Astrocyte (in vitro differentiated cells and primary cell): ENCODE results near the gene GRAMD4. TPM values are rescaled to one million over a fixed set of nuclear protein-coding genes. Genes with fewer than 3 reads are reported as not detected.

Experiments
- DNase-seq: peaks from one replicate; pipeline ENCODE4 v3.0.0-alpha.2; 2010; ENCODE audit warnings: low read depth
- FAIRE-seq: peaks from 2 replicates; lab custom pipeline; 2011; peaks lifted over from hg19 to GRCh38; lab: Jason Lieb, UNC
- H2AFZ ChIP-seq: 2 replicates; pipeline ENCODE4 v1.6.0; 2012; ENCODE audit warnings: low read depth, low read length, inconsistent platforms
- H3K27ac ChIP-seq: 2 replicates; pipeline ENCODE4 v1.5.1; 2011; ENCODE audit warnings: low read depth, low read length, inconsistent platforms
- H3K27me3 ChIP-seq: 2 replicates; pipeline ENCODE4 v1.6.0; 2011; ENCODE audit warnings: low read length, inconsistent platforms; ENCODE audit not compliant: insufficient read depth
- H3K36me3 ChIP-seq: 2 replicates; pipeline ENCODE4 v1.5.1; 2011; ENCODE audit warnings: low read length, inconsistent platforms; ENCODE audit not compliant: insufficient read depth
- H3K4me1 ChIP-seq: 2 replicates; pipeline ENCODE4 v1.5.1; 2011; ENCODE audit warnings: low read length, inconsistent platforms; ENCODE audit not compliant: insufficient read depth
- H3K4me2 ChIP-seq: 2 replicates; pipeline ENCODE4 v1.6.0; 2012; ENCODE audit warnings: low read length, inconsistent platforms
- H3K4me3 ChIP-seq: 2 replicates; pipeline ENCODE4 v1.5.1; 2011; ENCODE audit warnings: low read depth, mild to moderate bottlenecking, low read length, inconsistent platforms; ENCODE audit not compliant: insufficient read depth
- H3K79me2 ChIP-seq: 2 replicates; pipeline ENCODE4 v1.6.0; 2012; ENCODE audit warnings: mild to moderate bottlenecking, low read length, inconsistent platforms; ENCODE audit not compliant: insufficient read depth
- H3K9ac ChIP-seq: 2 replicates; pipeline ENCODE4 v1.6.0; 2012; ENCODE audit warnings: mild to moderate bottlenecking, low read length, inconsistent platforms
- H3K9me3 ChIP-seq: 2 replicates; pipeline ENCODE4 v1.5.1; 2012; ENCODE audit warnings: low read depth, mild to moderate bottlenecking, low read length, inconsistent platforms; ENCODE audit not compliant: insufficient read depth
- H4K20me1 ChIP-seq: 2 replicates; pipeline ENCODE4 v1.6.0; 2012; ENCODE audit warnings: low read length, inconsistent platforms; ENCODE audit not compliant: insufficient read depth
- H3K27ac Mint-ChIP-seq: one replicate; pipeline ENCODE4 v1.8.0; 2021; ENCODE audit warnings: mild to moderate bottlenecking, mixed read lengths; ENCODE audit not compliant: unreplicated experiment
- H3K27me3 Mint-ChIP-seq: one replicate; pipeline ENCODE4 v1.8.0; 2021; ENCODE audit warnings: low read depth, mixed read lengths; ENCODE audit not compliant: unreplicated experiment
- H3K36me3 Mint-ChIP-seq: one replicate; pipeline ENCODE4 v1.8.0; 2021; ENCODE audit warnings: low read depth, mixed read lengths; ENCODE audit not compliant: unreplicated experiment
- H3K4me1 Mint-ChIP-seq: one replicate; pipeline ENCODE4 v1.8.0; 2021; ENCODE audit warnings: low read depth, mixed read lengths; ENCODE audit not compliant: unreplicated experiment
- H3K4me3 Mint-ChIP-seq: one replicate; pipeline ENCODE4 v1.8.0; 2021; ENCODE audit warnings: mild to moderate bottlenecking, moderate library complexity, mixed read lengths; ENCODE audit not compliant: unreplicated experiment
- H3K9me3 Mint-ChIP-seq: one replicate; pipeline ENCODE4 v1.8.0; 2021; ENCODE audit warnings: mild to moderate bottlenecking, mixed read lengths; ENCODE audit not compliant: unreplicated experiment
- CTCF ChIP-seq: IDR thresholded peaks from 2 replicates; pipeline ENCODE4 v1.5.1; 2011; ENCODE audit warnings: low read depth, mild to moderate bottlenecking, inconsistent platforms, low read length, moderate library complexity; ENCODE audit not compliant: insufficient read depth
- EZH2 ChIP-seq: IDR thresholded peaks from 2 replicates; pipeline ENCODE4 v1.6.1; 2012; ENCODE audit warnings: mild to moderate bottlenecking, low read length, inconsistent platforms; ENCODE audit not compliant: insufficient read depth
- total RNA-seq: library from RNA; stranded (reverse); gene quantifications from 2 replicates; pipeline ENCODE4 v1.2.1, GENCODE V29; 2021

Gene GRAMD4
- total RNA-seq, 1 donor from 2014 or later = 17.8 TPM

GRCh38 chr22:46574993-46575910, 44.9 kb upstream of the GRAMD4 start:
- H3K4me1 Mint-ChIP-seq = peaks cover 21% of the 10 kb centered on the region
- Histone ChIP-seq H3K79me2 (peaks cover 12% of the 10 kb centered on the region), H3K27ac (no peak overlapping the region), H3K27me3 (no peaks in the 10 kb centered on the region), H3K4me2 (no peak overlapping the region), H3K9ac (no peak overlapping the region), H3K4me1 (peaks cover 22% of the 10 kb centered on the region), H3K36me3 (no peaks in the 10 kb centered on the region), H3K9me3 (peaks cover 11% of the 10 kb centered on the region), H2AFZ (no peak overlapping the region), H4K20me1 (peaks cover 27% of the 10 kb centered on the region), H3K4me3 (no peak overlapping the region)
- TF ChIP-seq EZH2 = no peak
- H3K36me3 Mint-ChIP-seq = peaks cover 2% of the 10 kb centered on the region
- peaks cover 16% of the 10 kb centered on the region for H3K27me3 Mint-ChIP-seq
- H3K4me3 Mint-ChIP-seq = peak overlapping the region; percentile 80
- FAIRE-seq (no peak), DNase-seq (no peak)
- H3K9me3 Mint-ChIP-seq = peaks cover 14% of the 10 kb centered on the region
- H3K27ac Mint-ChIP-seq = peak overlapping the region; percentile 44

GRCh38 chr22:46575911-46576555, 44.2 kb upstream of the GRAMD4 start:
- H3K9me3 ChIP-seq = peaks cover 11% of the 10 kb centered on the region
- H4K20me1 ChIP-seq = peaks cover 30% of the 10 kb centered on the region
- peaks cover 22% of the 10 kb centered on the region for H3K4me1 ChIP-seq
- TF ChIP-seq EZH2 (no peak), CTCF (no peak)
- DNase-seq (no peak), FAIRE-seq (no peak)
- peak overlapping the region; percentile 36 for H3K4me3 ChIP-seq
- Mint-ChIP-seq H3K36me3 (peaks cover 2% of the 10 kb centered on the region), H3K4me1 (peaks cover 23% of the 10 kb centered on the region), H3K9me3 (peaks cover 13% of the 10 kb centered on the region), H3K27me3 (peaks cover 15% of the 10 kb centered on the region), H3K27ac (peak overlapping the region; percentile 75), H3K4me3 (peak overlapping the region; percentile 80)
- H3K27me3 ChIP-seq = no peaks in the 10 kb centered on the region
- peak overlapping the region; percentile 84 for H3K4me2 ChIP-seq
- no peaks in the 10 kb centered on the region for H3K36me3 ChIP-seq
- H3K9ac ChIP-seq = peak overlapping the region; percentile 41
- peak overlapping the region; percentile 84 for H2AFZ ChIP-seq
- H3K79me2 ChIP-seq = peaks cover 16% of the 10 kb centered on the region
- H3K27ac ChIP-seq = no peak overlapping the region

- no peak for TF ChIP-seq EZH2
- no peak for TF ChIP-seq CTCF
- H3K27me3 Mint-ChIP-seq = peaks cover 12% of the 10 kb centered on the region
- peaks cover 23% of the 10 kb centered on the region for H3K79me2 ChIP-seq
- peaks cover 23% of the 10 kb centered on the region for H3K4me1 Mint-ChIP-seq
- H3K4me3 ChIP-seq = peak overlapping the region; percentile 59
- DNase-seq (no peak), FAIRE-seq (no peak)
- H3K27ac ChIP-seq = no peak overlapping the region
- H3K36me3 Mint-ChIP-seq = peaks cover 2% of the 10 kb centered on the region
- no peaks in the 10 kb centered on the region for H3K27me3 ChIP-seq
- H3K4me2 ChIP-seq = peak overlapping the region; percentile 91
- peaks cover 5% of the 10 kb centered on the region for H3K9me3 ChIP-seq
- H2AFZ ChIP-seq = peak overlapping the region; percentile 84
- H3K4me1 ChIP-seq = peaks cover 22% of the 10 kb centered on the region
- H3K27ac Mint-ChIP-seq = no peak overlapping the region
- peaks cover 6% of the 10 kb centered on the region for H3K9me3 Mint-ChIP-seq
- peaks cover 37% of the 10 kb centered on the region for H4K20me1 ChIP-seq
- H3K36me3 ChIP-seq = no peaks in the 10 kb centered on the region
- peak overlapping the region; percentile 69 for H3K9ac ChIP-seq
- H3K4me3 Mint-ChIP-seq = peak overlapping the region; percentile 80
Measured at GRCh38 chr22:46576556-46577367, 43.4 kb upstream of the GRAMD4 start.
